HG03108 (cell line): ENCODE results near the gene NRDE2.

ENCODE experiments used
- ATAC-seq: cut with Tn5 transposase; IDR thresholded peaks from one replicate; pipeline ENCODE4 v1.9.1; 2021; ENCODE audit warnings: moderate library complexity; ENCODE audit not compliant: unreplicated experiment

Gene NRDE2

GRCh38 chr14:90297876-90298629, 33.7 kb downstream of the NRDE2 start:
- ATAC-seq, result no peak

DNA sequence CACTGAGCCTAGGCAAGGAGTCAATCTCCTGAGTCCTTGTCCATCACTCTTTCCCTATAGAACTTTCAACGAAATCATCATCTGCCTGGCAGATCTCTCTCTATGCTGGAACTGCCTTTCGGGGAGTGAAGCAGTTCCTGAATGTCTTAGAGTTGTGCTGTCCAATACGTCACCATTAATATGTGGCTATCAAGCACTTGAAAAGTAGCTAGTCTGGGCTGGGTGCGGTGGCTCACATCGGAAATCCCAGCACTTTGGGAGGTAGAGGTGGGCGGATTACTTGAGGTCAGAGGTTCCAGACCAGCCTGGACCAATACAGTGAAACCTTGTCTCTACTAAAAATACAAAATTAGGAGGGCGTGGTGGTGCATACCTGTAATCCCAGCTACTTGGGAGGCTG, 35.1 kb downstream of the NRDE2 start:
- no peak for ATAC-seq

DNA sequence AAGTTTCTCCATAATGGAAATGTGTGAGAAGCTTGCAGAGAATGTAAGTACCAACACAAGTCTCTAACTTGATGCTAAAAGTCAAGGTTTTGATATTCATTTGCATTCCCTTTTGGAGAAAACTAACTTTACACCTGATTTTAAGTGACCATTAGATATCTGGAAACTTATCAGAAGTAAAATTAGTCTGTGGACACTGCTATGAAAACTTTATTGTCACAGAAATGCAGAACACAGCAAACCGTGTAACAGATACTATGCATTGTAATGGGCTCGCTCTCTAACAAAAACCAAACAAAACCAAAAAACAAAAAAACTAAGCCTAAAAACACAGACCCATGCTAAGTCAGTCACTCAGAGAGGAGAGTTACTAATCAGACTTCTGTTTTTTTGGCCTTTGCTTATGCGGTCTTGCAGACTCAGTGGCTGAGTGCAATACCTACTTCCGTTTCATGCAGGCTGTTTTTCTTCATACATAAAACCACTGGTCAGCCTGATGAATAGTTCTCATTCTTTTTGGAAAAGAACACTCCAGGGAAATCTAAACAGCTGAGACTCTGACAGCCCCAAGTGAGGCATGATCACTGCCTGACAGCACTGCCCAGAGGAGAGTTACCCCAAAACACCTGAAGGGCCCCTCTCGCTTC, 35.7 kb downstream of the NRDE2 start:
- ATAC-seq, result no peak

DNA sequence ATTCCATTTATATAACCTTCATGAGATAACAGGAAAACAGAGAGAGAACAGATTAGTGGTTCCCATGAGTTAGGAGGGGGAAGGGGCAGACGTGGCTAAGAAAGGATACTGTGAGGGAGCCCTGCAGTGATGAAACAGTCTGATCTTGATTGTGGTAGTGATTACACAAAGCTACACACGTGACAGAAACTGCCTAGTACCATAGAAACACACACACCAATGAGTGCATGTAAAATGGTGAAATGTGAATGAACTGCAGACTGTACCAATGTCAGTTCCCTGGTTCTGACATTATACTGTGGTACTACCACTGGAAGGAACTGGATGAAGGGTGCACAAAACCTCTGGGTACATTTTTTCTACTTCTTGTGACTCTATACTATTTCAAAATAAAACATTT, 36.9 kb downstream of the NRDE2 start:
- ATAC-seq, result no peak

GRCh38 chr14:90293766-90294730, 37.7 kb downstream of the NRDE2 start:
- ATAC-seq, result no peak

- ATAC-seq, result no peak
Observed at GRCh38 chr14:90291699-90292098, 40.0 kb downstream of the NRDE2 start.

GRCh38 chr14:90290337-90291011, 41.3 kb downstream of the NRDE2 start:
- no peak for ATAC-seq

GRCh38 chr14:90288651-90289355, 42.9 kb downstream of the NRDE2 start:
- peak; percentile 98 for ATAC-seq

GRCh38 chr14:90287791-90288190, 44.0 kb downstream of the NRDE2 start:
- ATAC-seq, result no peak

DNA sequence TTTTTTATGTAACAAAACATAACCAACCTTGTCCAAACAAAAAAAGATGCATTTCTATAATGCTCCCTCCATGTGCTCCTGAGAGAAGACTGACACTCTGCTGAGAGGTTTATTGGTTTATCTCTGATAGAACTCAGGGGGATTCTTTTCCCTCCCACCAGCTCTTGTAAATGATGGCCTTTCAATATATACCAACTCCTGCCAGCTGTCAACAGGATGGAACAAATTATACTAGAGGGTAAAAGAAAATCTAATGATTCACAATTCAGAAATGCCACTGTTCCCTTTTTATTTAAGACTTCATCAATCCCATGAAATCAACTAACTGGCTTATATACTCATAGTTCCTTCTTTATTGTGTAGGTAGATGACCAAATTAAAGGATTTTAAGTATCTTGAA, 50.0 kb downstream of the NRDE2 start:
- no peak for ATAC-seq

DNA sequence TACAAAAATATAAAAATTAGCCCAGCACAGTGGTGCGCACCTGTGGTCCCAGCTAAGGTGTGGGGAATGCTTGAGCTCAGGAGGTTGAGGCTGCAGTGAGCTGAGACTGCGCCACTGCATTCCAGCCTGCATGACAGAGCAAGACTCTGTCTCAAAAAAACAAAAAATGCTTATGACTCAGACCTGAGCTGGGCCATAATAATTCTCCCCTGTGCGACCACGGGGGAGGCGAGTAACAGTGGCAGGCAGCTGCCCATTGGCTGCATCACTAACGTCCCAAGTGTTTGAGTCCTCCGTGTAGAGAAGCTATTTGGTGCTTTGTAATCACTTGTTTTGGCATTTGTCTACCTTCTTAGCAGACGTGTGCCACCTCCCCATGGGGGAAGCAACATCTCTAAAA, 50.5 kb downstream of the NRDE2 start:
- ATAC-seq, result no peak

DNA sequence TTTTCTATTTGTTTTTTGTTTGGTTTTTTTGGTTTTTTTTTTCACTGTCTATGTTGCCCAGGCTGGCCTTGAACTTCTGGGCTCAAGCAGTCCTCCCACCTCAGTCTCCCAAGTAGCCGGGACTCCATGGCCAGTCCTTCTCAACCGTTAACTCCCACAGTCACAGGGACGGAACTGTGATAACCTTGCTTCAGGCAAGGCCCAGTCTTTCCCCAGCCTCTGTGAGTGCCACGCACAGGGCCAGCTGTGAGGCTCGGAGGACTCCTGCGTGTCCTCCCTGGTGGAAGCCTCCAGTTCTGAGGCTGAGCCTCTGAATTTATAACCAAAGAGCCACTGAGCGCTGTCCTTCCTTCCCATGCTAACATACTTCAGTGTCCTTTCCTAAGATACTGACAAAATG, 51.6 kb downstream of the NRDE2 start:
- no peak for ATAC-seq

GRCh38 chr14:90278199-90279175, 53.3 kb downstream of the NRDE2 start:
- ATAC-seq, result no peak

GRCh38 chr14:90277581-90278198, 54.1 kb downstream of the NRDE2 start:
- no peak for ATAC-seq

DNA sequence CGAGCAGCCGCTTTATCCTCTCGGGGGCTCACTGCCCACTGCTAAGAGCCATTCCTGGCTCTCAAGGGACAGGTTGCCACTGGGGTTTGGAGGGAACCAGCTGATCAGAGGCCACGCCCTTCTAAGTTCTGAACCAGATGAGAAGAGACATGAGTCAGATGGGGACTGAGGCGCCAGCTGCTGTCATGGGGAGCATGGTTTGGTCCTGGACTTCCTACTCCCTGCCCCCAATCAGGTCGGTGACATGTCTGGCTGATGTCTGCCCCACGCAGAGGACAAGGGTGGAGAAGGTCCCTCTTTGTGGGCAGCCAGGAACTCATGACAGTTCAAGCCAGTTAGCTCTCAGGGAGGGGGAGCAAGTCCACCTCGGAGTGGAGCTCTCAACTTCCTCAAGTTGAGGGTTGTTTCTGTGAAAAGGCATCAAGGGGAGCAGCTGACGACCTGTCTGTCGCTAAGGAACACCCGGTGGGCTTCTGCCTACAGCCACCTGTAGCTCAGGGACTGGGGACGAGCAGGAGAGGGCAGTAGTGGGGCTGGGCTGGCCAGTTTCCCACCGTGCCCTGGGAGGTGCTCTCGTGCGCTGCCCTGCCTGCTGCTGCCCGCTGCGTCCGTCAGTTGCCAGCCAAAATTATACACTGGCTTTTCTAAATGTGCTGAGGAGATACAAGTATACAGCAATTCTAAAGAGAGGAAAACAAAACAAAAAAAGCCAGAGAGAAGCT, 54.9 kb downstream of the NRDE2 start:
- no peak for ATAC-seq

- no peak for ATAC-seq
Observed at GRCh38 chr14:90275820-90276219, 55.9 kb downstream of the NRDE2 start.

DNA sequence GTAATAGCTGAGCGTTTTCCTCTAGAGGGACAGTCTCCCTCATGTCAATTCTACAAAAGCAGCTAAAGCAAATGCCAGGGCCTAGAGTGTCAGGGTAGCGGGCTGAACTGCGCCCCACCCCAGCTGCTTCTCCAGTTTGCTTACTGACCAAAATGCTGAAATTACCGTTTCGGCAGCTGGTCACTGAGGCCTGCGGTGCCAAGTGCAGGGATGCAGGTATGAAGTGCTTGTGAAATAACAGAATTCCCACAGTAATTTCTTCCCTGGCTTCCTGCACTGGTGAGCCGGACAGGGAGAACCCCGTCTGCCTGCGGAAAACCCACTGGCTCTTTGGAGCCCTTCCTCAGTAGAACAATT, 56.3 kb downstream of the NRDE2 start:
- ATAC-seq, result no peak

GRCh38 chr14:90274808-90275457, 56.8 kb downstream of the NRDE2 start:
- no peak for ATAC-seq
